GM23338 (cell line): ENCODE data around the gene GPR82. TPM values are rescaled to one million over a fixed set of nuclear protein-coding genes. Genes with fewer than 3 reads are reported as not detected.

Experiments used
- ATAC-seq: fragments of 200-7000 bp; cut with Tn5 transposase; 3 replicates; pipeline ENCODE4 v1.9.1; 2020
- DNase-seq: peaks from one replicate; pipeline ENCODE4 v3.0.0-alpha.2; 2015; ENCODE audit warnings: low spot score
- H2AFZ ChIP-seq: fragments of 200-600 bp; sonication (generic); 2 replicates; pipeline ENCODE4 v1.8.0; 2016; ENCODE audit warnings: antibody characterized with exemption, mild to moderate bottlenecking, moderate library complexity
- H3F3A ChIP-seq: fragments of 200-600 bp; sonication (generic); replicated peaks from 2 replicates; pipeline ENCODE4 v1.8.0; 2017; ENCODE audit warnings: antibody characterized with exemption, mixed run types, low read depth
- H3K27ac ChIP-seq: fragments of 200-600 bp; sonication (generic); 2 replicates; pipeline ENCODE4 v1.6.1; 2016; ENCODE audit warnings: low read depth
- H3K27me3 ChIP-seq: fragments of 200-600 bp; sonication (generic); 2 replicates; pipeline ENCODE4 v1.8.0; 2016; ENCODE audit warnings: mild to moderate bottlenecking, mixed run types, moderate library complexity; ENCODE audit not compliant: insufficient read depth
- H3K36me3 ChIP-seq: fragments of 200-600 bp; sonication (generic); 2 replicates; pipeline ENCODE4 v1.8.0; 2016; ENCODE audit warnings: mild to moderate bottlenecking; ENCODE audit not compliant: insufficient read depth
- H3K4me1 ChIP-seq: fragments of 200-600 bp; sonication (generic); 2 replicates; pipeline ENCODE4 v1.8.0; 2016; ENCODE audit warnings: mild to moderate bottlenecking, moderate library complexity; ENCODE audit not compliant: insufficient read depth
- H3K4me2 ChIP-seq: fragments of 200-600 bp; sonication (generic); 2 replicates; pipeline ENCODE4 v1.7.1; 2017; ENCODE audit warnings: mixed run types
- H3K4me3 ChIP-seq: fragments of 200-600 bp; sonication (generic); 2 replicates; pipeline ENCODE4 v1.6.1; 2016; ENCODE audit warnings: mixed run types
- H3K79me2 ChIP-seq: fragments of 200-600 bp; sonication (generic); replicated peaks from 2 replicates; pipeline ENCODE4 v1.8.0; 2017; ENCODE audit warnings: mild to moderate bottlenecking; ENCODE audit not compliant: insufficient read depth
- H3K9me2 ChIP-seq: fragments of 200-600 bp; sonication (generic); 2 replicates; pipeline ENCODE4 v1.8.0; 2017; ENCODE audit not compliant: insufficient read depth
- H4K20me1 ChIP-seq: fragments of 200-600 bp; sonication (generic); replicated peaks from 2 replicates; pipeline ENCODE4 v1.8.0; 2017; ENCODE audit warnings: mild to moderate bottlenecking; ENCODE audit not compliant: insufficient read depth
- H3K27ac Mint-ChIP-seq: 2 replicates; pipeline ENCODE4 v1.8.0; 2020; ENCODE audit warnings: inconsistent platforms, mild to moderate bottlenecking, moderate library complexity, mixed read lengths
- H3K27me3 Mint-ChIP-seq: 3 replicates; pipeline ENCODE4 v1.8.0; 2022; ENCODE audit warnings: low read depth, mild to moderate bottlenecking, moderate library complexity, mixed read lengths, inconsistent platforms; ENCODE audit not compliant: insufficient read depth, poor library complexity
- H3K36me3 Mint-ChIP-seq: 3 replicates; pipeline ENCODE4 v1.8.0; 2021; ENCODE audit warnings: low read depth, mild to moderate bottlenecking, inconsistent platforms, moderate library complexity, mixed read lengths
- H3K4me1 Mint-ChIP-seq: 3 replicates; pipeline ENCODE4 v1.8.0; 2020; ENCODE audit warnings: mild to moderate bottlenecking, inconsistent platforms, mixed read lengths
- H3K4me3 Mint-ChIP-seq: 3 replicates; pipeline ENCODE4 v1.8.0; 2021; ENCODE audit warnings: moderate library complexity, mild to moderate bottlenecking, inconsistent platforms, mixed read lengths
- H3K9me3 Mint-ChIP-seq: 3 replicates; pipeline ENCODE4 v1.8.0; 2020; ENCODE audit warnings: moderate library complexity, mild to moderate bottlenecking, inconsistent platforms, mixed read lengths
- CREB1 ChIP-seq: fragments of 250-450 bp; sonication (Bioruptor Pico); IDR thresholded peaks from 2 replicates; pipeline ENCODE4 v1.5.0; 2020; ENCODE audit warnings: low read depth, mild to moderate bottlenecking, moderate library complexity
- EZH2phosphoT487 ChIP-seq: fragments of 200-600 bp; sonication (generic); IDR thresholded peaks from one replicate; pipeline ENCODE4 v1.8.1; 2018; ENCODE audit warnings: antibody characterized with exemption; ENCODE audit not compliant: unreplicated experiment
- JUNB ChIP-seq: IDR thresholded peaks from one replicate; pipeline ENCODE4 v1.6.1; 2016; ENCODE audit warnings: antibody characterized with exemption; ENCODE audit not compliant: unreplicated experiment
- NANOG ChIP-seq: IDR thresholded peaks from 2 replicates; pipeline ENCODE4 v1.6.1; 2016; ENCODE audit warnings: antibody characterized with exemption, borderline replicate concordance
- ZNF331 ChIP-seq: fragments of 250-450 bp; sonication (Bioruptor Pico); IDR thresholded peaks from 2 replicates; pipeline ENCODE4 v1.5.0; 2020; ENCODE audit warnings: low read depth, mild to moderate bottlenecking, moderate library complexity
- polyA plus RNA-seq: library from polyadenylated mRNA; unstranded; fragments of >200 nt; fragmentation: Nextera tagmentation; extraction: Ambion mirVana; gene quantifications from 2 replicates; pipeline ENCODE4 v1.2.1, GENCODE V29; 2016
- total RNA-seq: library from RNA; depleted of rRNA; stranded (reverse); fragments of >200 nt; shearing (Covaris generic); gene quantifications from 2 replicates; pipeline ENCODE4 v1.2.3, GENCODE V29; 2014
- TF ChIP-seq, protein P1 (sequence below): IDR thresholded peaks from one replicate; pipeline ENCODE4 v1.6.1; 2018; ENCODE audit warnings: antibody characterized with exemption; ENCODE audit not compliant: unreplicated experiment
- TF ChIP-seq, protein P2 (sequence below), 2 experiments: fragments of 200-600 bp in 1 of 2; sonication (generic) in 1 of 2; conservative IDR thresholded peaks; 2 replicates each; pipeline versions ENCODE4 v1.5.1 to v1.6.1; 2016 to 2017; ENCODE audit warnings: antibody characterized with exemption in 2 of 2, low read depth in 2 of 2, mild to moderate bottlenecking in 2 of 2, moderate library complexity in 1 of 2
- TF ChIP-seq, protein P3 (sequence below): IDR thresholded peaks from 2 replicates; pipeline ENCODE4 v1.6.1; 2016; ENCODE audit warnings: antibody characterized with exemption
- TF ChIP-seq, protein P4 (sequence below): fragments of 250-450 bp; sonication (Bioruptor Pico); IDR thresholded peaks from 2 replicates; pipeline ENCODE4 v1.5.0; 2020; ENCODE audit warnings: mild to moderate bottlenecking, moderate library complexity

GPR82 gene
- total and polyA plus RNA-seq, 2 experiments from 2014 or later = 0.32 TPM; not detected in 1

DNA sequence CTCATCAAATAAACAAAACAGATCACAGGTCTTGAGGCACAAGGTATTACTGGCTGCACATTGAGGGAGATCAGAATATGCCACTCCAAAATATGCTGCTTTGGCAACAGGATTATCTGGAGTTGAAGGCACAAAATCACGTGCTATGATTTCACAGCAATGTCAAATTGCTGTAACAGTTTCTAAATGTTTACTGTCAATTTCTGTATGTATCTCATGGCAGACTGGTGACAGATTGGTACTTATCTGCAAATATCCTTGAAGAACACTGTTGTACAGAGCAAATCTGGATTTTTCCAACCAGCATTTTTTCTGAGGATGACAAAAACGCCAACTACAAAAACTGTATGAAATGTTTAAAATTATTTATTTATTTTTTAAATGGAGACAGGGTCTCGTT is 26.7 kb downstream of the GPR82 start:
- Mint-ChIP-seq H3K9me3 (no peaks in the 10 kb centered on the region), H3K36me3 (peaks cover 3% of the 10 kb centered on the region; the same call in 2 of the 3 replicates), H3K27ac (no peak overlapping the region), H3K4me3 (no peak overlapping the region), H3K27me3 (no peaks in the 10 kb centered on the region), H3K4me1 (no peaks in the 10 kb centered on the region)
- H3K27ac ChIP-seq = no peak overlapping the region
- no peak overlapping the region for H3K4me3 ChIP-seq
- TF ChIP-seq, protein P1, sequence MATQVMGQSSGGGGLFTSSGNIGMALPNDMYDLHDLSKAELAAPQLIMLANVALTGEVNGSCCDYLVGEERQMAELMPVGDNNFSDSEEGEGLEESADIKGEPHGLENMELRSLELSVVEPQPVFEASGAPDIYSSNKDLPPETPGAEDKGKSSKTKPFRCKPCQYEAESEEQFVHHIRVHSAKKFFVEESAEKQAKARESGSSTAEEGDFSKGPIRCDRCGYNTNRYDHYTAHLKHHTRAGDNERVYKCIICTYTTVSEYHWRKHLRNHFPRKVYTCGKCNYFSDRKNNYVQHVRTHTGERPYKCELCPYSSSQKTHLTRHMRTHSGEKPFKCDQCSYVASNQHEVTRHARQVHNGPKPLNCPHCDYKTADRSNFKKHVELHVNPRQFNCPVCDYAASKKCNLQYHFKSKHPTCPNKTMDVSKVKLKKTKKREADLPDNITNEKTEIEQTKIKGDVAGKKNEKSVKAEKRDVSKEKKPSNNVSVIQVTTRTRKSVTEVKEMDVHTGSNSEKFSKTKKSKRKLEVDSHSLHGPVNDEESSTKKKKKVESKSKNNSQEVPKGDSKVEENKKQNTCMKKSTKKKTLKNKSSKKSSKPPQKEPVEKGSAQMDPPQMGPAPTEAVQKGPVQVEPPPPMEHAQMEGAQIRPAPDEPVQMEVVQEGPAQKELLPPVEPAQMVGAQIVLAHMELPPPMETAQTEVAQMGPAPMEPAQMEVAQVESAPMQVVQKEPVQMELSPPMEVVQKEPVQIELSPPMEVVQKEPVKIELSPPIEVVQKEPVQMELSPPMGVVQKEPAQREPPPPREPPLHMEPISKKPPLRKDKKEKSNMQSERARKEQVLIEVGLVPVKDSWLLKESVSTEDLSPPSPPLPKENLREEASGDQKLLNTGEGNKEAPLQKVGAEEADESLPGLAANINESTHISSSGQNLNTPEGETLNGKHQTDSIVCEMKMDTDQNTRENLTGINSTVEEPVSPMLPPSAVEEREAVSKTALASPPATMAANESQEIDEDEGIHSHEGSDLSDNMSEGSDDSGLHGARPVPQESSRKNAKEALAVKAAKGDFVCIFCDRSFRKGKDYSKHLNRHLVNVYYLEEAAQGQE = no peak
- TF ChIP-seq, protein P2, sequence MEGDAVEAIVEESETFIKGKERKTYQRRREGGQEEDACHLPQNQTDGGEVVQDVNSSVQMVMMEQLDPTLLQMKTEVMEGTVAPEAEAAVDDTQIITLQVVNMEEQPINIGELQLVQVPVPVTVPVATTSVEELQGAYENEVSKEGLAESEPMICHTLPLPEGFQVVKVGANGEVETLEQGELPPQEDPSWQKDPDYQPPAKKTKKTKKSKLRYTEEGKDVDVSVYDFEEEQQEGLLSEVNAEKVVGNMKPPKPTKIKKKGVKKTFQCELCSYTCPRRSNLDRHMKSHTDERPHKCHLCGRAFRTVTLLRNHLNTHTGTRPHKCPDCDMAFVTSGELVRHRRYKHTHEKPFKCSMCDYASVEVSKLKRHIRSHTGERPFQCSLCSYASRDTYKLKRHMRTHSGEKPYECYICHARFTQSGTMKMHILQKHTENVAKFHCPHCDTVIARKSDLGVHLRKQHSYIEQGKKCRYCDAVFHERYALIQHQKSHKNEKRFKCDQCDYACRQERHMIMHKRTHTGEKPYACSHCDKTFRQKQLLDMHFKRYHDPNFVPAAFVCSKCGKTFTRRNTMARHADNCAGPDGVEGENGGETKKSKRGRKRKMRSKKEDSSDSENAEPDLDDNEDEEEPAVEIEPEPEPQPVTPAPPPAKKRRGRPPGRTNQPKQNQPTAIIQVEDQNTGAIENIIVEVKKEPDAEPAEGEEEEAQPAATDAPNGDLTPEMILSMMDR (conservative IDR thresholded peaks at IDR 0.05; ENCODE audit: low read depth in 2 of 2) = no peak
- TF ChIP-seq JUNB = no peak
- TF ChIP-seq EZH2phosphoT487 = no peak
- no peak for TF ChIP-seq NANOG
- no peak for TF ChIP-seq CREB1 (CRISPR knock-in tag)
- TF ChIP-seq, protein P3, sequence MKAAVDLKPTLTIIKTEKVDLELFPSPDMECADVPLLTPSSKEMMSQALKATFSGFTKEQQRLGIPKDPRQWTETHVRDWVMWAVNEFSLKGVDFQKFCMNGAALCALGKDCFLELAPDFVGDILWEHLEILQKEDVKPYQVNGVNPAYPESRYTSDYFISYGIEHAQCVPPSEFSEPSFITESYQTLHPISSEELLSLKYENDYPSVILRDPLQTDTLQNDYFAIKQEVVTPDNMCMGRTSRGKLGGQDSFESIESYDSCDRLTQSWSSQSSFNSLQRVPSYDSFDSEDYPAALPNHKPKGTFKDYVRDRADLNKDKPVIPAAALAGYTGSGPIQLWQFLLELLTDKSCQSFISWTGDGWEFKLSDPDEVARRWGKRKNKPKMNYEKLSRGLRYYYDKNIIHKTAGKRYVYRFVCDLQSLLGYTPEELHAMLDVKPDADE = no peak
- TF ChIP-seq ZNF331 = no peak
- TF ChIP-seq, protein P4, sequence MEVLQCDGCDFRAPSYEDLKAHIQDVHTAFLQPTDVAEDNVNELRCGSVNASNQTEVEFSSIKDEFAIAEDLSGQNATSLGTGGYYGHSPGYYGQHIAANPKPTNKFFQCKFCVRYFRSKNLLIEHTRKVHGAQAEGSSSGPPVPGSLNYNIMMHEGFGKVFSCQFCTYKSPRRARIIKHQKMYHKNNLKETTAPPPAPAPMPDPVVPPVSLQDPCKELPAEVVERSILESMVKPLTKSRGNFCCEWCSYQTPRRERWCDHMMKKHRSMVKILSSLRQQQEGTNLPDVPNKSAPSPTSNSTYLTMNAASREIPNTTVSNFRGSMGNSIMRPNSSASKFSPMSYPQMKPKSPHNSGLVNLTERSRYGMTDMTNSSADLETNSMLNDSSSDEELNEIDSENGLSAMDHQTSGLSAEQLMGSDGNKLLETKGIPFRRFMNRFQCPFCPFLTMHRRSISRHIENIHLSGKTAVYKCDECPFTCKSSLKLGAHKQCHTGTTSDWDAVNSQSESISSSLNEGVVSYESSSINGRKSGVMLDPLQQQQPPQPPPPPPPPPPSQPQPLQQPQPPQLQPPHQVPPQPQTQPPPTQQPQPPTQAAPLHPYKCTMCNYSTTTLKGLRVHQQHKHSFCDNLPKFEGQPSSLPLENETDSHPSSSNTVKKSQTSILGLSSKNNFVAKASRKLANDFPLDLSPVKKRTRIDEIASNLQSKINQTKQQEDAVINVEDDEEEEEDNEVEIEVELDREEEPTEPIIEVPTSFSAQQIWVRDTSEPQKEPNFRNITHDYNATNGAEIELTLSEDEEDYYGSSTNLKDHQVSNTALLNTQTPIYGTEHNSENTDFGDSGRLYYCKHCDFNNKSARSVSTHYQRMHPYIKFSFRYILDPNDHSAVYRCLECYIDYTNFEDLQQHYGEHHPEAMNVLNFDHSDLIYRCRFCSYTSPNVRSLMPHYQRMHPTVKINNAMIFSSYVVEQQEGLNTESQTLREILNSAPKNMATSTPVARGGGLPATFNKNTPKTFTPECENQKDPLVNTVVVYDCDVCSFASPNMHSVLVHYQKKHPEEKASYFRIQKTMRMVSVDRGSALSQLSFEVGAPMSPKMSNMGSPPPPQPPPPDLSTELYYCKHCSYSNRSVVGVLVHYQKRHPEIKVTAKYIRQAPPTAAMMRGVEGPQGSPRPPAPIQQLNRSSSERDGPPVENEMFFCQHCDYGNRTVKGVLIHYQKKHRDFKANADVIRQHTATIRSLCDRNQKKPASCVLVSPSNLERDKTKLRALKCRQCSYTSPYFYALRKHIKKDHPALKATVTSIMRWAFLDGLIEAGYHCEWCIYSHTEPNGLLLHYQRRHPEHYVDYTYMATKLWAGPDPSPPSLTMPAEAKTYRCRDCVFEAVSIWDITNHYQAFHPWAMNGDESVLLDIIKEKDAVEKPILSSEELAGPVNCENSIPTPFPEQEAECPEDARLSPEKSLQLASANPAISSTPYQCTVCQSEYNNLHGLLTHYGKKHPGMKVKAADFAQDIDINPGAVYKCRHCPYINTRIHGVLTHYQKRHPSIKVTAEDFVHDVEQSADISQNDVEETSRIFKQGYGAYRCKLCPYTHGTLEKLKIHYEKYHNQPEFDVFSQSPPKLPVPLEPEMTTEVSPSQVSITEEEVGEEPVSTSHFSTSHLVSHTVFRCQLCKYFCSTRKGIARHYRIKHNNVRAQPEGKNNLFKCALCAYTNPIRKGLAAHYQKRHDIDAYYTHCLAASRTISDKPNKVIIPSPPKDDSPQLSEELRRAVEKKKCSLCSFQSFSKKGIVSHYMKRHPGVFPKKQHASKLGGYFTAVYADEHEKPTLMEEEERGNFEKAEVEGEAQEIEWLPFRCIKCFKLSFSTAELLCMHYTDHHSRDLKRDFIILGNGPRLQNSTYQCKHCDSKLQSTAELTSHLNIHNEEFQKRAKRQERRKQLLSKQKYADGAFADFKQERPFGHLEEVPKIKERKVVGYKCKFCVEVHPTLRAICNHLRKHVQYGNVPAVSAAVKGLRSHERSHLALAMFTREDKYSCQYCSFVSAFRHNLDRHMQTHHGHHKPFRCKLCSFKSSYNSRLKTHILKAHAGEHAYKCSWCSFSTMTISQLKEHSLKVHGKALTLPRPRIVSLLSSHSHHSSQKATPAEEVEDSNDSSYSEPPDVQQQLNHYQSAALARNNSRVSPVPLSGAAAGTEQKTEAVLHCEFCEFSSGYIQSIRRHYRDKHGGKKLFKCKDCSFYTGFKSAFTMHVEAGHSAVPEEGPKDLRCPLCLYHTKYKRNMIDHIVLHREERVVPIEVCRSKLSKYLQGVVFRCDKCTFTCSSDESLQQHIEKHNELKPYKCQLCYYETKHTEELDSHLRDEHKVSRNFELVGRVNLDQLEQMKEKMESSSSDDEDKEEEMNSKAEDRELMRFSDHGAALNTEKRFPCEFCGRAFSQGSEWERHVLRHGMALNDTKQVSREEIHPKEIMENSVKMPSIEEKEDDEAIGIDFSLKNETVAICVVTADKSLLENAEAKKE = no peak
- no peak for ATAC-seq
- no peaks in the 10 kb centered on the region for H3K9me2 ChIP-seq
- H3F3A ChIP-seq = no peaks in the 10 kb centered on the region
- no peaks in the 10 kb centered on the region for H3K27me3 ChIP-seq
- no peaks in the 10 kb centered on the region for H3K36me3 ChIP-seq
- no peak overlapping the region for H3K4me2 ChIP-seq
- H3K4me1 ChIP-seq = no peaks in the 10 kb centered on the region
- no peak overlapping the region for H2AFZ ChIP-seq
- no peak for DNase-seq
- no peaks in the 10 kb centered on the region for H4K20me1 ChIP-seq
- no peaks in the 10 kb centered on the region for H3K79me2 ChIP-seq
